CD4-positive, alpha-beta T cell treated with Interleukin-10 for 1 hour (primary cell): ENCODE measurements around the gene GLMN.
"Not testable (repeated sequence)": the region's sequence is repeated elsewhere in the genome, so short reads cannot be mapped to it uniquely, and the experiment has no call there.

Source experiments
- DNase-seq: peaks from one replicate; pipeline ENCODE4 v3.0.0-alpha.2; 2020

The GLMN gene

DNA sequence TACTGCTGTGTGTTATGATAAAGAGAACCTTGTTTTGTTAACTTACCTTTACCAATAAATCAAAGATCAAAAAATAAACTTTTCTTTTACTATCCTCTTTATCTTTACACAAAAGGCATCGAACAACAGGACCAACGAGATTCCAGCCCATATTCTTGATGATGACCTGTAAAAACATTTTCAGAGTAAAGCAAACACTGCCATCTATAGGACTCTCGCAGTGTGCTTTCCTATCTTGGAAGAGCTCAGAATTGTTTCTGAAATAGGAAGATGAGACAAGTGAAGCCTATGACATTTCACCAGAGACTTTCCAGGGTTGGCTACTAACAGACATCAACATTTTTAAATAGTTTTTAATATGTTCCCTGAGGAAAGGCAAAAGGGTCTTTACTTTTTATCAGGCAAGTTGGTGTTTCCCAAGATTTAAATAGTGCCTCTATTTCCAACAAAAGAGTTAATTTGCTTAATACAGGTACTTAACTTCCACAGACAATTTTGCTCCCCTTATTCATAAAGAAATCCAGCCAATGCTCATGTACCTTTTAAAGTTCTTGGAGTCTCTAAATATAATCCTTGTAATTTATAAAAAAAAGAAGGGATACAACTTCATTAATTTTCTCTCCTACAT lies 7.3 kb downstream of the GLMN start:
- peak; percentile 49 for DNase-seq

DNA sequence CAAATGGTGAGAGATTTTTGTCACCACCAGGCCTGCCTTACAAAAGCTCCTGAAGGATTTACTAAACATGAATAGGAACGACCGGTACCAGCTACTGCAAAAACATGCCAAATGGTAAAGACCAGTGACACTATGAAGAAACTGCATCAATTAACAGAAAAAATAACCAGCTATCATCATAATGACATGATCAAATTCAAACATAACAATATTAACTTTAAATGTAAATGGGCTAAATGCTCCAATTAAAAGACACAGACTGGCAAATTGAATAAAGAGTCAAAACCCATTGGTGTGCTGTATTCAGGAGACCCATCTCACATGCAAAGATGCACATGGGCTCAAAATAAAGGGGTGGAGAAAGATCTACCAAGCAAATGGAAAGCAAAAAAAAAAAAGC lies 17.4 kb downstream of the GLMN start:
- DNase-seq, result not testable (repeated sequence)

DNA sequence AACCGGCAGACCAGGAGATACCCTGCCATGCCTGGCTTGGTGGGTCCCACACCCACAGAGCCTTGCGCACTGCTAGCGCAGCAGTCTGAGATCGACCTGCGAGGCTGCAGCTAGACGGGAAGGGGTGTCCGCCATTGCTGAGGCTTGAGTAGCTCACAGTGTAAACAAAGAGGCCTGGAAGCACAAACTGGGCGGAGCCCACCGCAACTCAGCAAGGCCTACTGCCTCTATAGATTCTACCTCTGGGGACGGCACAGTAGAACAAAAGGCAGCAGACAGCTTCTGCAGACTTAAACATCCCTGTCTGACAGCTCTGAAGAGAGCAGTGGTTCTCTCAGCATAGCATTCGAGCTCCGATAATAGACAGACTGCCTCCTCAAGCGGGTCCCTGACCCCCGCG lies 19.0 kb downstream of the GLMN start:
- DNase-seq, result not testable (repeated sequence)

DNA sequence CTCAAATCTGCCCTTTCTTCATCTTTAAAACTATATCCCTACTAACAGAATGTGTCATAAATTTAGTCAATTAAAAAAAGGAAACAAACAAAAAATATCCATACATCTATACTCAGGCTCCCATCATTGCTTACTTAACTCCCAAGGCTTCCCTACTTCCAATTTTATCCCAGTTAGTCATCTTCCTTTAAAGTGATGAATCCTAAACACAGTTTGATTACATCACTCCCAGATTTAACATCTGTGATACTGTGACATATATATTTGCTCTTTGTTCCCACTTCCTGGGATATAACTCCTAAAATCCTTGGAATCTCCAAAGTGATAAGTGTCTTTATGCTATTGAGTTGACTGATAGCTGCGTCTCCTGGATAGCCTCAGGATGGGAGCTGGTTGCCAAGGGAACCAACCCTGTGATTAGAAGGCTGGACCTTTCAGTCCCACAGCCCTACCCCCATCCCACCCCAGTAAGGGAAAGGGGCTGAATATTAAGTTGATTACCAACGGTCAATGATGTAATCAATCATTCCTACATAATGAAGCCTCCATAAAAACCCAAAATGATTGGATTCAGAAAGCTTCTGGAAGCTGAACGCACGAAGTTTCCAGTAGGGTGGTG lies 21.6 kb downstream of the GLMN start:
- DNase-seq, result no peak

DNA sequence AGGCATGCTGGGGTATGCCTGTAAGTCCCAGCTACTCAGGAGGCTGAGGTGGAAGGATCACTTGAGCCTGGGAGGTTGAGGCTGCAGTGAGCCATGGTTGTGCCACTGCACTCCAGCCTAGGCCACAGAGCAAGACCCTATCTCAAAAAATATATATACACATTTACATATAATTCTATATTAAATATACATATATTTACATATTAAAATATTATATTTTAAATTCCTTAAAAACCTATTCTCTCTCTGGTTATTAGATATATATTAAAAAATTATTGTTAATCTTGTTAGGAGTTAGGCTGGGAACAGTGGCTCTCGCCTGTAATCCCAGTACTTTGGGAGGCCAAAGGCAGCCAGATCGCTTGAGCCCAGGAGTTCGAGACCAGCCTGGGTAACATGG lies 22.7 kb downstream of the GLMN start:
- no peak for DNase-seq

DNA sequence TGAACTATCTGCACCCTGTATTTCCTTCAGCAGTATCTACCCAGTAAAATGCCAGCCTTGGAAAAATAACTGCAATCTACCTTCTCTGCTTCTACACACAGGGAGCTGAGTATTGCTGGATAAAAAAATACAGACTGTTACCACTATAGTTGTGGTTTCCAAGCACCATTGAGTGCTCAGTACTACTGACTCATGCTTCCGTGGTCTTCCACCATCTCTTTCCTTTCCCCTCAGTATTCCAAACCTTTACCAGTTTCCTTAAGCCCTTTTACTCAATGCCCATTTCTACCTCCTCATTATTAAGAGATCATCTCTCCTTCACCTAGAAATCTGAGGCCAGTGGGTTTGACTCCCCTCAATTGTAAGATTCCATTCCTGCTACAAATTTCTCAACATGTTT lies 23.8 kb downstream of the GLMN start:
- no peak for DNase-seq

DNA sequence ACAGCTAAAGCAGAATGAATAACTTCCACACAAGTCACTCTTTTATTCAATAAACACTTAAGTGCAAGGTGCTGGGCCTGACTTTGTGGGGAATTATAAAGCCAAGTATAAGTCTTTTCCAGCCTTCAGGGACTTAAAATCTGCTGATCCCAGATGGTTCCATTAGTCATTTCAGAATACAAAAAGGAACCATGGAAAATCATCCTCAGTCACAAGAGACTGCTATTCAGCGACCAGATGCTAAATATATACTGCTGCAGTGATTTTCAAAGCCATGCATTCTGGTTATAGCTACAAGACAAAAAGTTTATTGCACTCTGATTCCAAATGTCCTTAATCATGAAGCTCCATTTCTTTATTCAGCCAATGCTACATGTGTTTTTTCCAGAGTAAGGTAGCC lies 25.7 kb downstream of the GLMN start:
- DNase-seq, result no peak

DNA sequence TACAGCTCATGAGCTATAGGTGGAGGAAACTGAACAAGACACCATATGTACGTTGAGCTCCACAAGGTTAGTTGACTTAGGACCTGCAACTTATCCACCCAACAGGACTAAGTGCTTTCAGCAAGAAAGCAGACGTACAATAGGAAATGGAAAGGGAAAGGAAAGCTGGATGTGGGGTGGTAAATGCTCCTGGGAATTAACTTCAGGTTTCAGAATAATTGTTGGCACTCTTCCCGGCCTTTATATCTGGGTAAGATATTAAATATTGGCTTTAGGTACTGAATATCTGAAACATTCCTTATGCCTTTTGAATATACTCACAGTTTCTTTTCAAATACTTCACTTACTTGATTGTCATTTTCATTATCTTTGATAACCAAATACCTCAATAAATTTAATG lies 36.3 kb downstream of the GLMN start:
- no peak for DNase-seq

DNA sequence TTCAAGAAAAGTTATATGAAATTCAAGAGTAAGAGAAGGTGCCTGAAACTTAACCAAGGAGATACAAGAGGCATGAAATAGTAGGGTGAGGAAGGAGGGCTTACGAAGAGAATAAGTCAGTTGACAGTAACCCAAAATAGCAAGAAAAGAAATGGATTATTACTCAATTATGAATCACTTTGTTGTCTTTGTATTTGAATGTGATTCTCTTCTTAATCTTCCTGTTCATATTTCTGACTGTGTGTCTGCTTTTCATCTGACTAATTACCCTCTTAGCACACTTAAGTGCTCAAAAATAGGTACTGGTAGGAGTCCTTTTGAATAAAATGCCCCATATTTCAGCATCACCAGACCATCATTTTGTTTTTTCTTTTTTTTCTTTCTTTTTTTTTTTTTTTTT lies 39.4 kb downstream of the GLMN start:
- DNase-seq, result no peak

DNA sequence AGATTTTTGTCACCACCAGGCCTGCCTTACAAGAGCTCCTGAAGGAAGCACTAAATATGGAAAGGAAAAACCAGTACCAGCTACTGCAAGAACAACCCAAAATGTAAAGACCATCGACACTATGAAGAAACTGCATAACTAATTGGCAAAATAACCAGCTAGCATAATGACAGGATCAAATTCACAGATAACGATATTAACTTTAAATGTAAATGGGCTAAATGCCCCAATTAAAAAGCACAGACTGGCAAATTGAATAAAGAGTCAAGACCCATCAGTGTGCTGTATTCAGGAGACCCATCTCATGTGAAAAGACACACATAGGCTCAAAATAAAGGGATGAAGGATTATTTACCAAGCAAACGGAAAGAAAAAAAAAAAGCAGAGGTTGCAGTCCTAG lies 44.1 kb downstream of the GLMN start:
- not testable (repeated sequence) for DNase-seq

DNA sequence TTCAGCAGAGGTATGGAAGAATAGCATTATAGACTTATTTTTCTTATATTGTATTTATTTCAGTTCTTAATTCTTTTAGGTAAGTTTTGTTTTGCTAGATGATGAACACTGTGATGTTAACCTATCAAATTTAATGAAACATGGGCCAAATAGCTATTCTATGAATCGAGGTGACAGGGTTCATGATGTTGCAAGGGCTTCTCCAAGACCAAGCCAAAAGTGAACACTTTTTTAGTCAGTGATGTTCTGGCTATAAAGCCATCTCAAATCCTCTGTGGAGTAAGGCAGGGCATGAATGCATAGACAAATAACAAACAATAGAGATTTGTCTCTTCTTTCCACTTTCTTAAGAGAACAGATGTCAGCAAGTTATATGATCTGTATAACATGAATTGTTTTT lies 54.4 kb downstream of the GLMN start:
- DNase-seq, result no peak

DNA sequence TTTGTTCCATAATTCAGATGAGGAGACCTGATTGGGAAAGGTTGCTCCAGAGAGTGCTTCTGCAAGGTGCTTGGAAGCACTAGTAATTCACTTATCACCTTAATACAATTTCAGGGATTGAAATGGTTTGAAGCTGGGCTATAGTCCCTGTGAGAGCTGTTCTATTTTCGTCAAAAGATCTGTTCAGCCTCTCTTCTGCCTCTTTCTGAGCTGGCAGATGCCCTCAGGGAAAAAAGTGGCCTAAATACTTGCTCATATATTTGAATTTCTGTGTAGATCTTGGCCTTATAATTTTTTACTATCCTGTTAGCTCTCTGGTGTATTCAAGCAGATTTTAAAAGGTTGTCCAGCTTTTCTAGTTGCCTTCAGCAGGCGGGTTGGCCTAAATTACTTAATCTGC lies 58.8 kb downstream of the GLMN start:
- DNase-seq, result no peak

DNA sequence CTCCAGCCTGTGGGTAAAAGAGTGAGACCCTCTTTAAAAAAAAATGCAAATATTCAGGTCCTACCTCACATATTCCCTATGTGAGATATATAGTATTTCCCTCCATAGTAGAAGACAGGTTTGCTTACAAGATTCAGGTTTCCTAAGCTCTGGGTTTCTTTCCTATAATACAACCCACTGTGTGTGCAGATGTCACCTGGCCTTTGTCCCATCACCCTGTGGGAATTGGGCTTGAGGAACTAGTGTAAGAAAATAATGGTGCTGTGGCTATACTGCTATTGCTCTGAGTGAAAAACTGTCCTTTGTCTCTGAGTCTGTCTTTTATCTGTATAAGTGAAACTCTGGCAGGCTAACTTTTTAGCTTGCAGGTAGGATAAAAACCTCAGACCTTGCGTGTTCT lies 68.1 kb downstream of the GLMN start:
- DNase-seq, result no peak

DNA sequence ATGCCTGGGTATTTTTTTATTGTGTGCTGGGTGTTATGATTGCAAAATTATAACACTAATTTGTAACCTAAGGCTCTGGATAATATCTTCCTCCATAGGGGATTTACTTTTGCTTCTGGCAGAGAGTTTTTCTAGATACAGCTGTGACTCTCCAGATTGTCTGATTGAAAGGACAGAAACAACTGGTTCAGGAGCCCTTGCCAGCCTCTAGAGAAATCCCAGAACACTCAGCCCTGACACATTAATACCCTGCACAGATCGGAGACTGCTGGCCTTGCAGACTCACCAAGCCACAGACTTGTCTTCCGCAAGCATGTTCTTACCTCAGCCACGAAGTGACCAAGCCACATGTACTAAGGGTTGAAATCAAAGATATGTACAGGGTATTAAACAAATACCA lies 70.4 kb downstream of the GLMN start:
- DNase-seq, result no peak

DNA sequence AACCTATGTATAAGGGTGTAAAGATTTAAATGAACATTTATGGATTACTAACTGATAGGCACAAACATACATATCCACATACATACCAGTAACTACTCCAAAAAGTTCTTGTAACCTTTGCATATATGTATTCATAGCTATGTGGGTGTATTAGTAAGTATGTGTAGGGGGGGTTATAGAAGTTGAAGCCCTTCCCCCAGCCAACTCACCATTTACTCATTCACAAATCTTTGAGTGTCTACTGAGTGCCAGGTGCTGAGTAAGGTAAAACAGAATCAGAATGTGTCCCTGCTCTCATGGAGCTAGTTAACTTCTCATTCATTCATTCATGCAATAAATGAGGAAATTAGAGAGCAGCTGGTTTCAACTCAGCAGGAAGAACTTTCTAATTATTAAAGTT lies 79.8 kb downstream of the GLMN start:
- no peak for DNase-seq

DNA sequence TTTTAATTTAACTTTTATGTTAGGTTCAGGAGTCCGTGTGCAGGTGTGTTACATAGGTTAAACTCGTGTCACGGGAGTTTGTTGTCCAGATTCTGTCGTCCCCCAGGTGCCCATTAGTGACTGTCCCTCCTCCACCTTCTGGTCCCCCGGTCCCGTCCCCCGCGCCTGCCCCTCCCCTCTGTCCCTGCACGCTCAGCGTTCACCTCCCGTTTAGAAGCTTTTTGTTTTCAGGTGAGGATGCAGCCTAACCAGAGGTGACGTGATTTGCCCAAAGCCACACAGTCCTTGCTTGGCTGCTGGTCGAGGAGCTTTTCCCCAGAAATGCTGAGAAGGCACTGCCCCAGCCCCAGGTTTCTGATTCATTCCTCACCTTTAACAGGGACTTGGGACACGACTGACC lies 80.2 kb downstream of the GLMN start:
- no peak for DNase-seq

DNA sequence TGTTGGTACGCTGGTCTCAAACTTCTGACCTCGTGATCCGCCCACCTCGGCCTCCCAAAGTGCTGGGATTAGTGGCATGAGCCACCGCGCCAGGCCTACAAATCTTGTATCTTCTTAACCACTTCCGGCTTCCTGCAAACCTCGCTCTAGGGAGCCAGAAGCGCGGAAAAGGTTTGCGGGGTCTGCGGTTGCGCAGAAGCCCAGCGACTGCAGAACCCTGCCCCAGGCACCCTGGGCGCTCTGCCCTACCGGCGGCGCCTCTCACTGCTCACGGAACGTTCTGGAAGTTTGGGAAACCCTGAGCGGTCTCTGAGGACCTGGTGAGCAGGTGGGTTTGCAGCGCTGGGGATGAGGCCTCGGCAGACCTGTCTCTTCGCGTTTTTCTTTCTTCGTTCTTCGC lies 81.1 kb downstream of the GLMN start, which contains the start of gene C1orf146:
Gene C1orf146, plus strand, starts transcription at position 195 of the 400 bp plus-strand sequence. CDS start 13,506 bp downstream, outside the sequence.
- DNase-seq, result no peak

DNA sequence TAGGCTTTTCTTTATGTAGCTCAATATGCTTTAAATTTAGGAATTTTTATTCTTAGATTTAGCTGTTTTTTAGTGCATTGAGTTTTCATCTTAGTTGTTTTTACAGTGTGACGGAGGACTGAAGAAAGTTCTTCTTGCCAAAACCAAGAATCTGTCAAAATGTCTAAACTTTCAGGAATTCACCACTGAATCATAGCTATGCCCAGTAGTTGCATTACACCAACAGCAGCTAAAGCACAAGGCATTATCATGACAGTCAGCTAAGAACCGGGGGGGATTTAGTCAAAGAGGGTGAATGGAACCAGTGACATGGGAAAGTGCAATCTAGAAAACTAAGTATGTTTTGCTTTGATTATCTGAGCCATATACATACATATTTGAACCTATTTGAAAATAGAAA lies 87.6 kb downstream of the GLMN start:
- no peak for DNase-seq

DNA sequence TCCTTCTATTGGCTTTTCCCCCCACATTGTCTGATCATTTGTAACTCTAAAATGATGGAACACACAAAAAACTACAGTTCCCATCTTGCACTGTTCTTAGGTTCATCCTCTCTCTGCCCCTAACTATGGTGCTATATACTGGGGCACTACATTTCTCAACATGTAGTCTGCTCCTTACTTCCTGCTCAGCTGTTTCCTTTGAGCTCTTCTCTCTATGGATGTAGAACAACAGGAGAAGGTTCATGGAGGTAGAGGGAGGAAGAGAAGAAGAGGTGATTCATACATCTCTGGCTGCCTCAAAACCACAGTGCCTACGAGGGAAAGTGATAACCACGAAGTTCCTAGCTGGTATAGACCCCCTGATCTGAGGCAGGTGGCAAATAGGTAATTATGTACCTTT lies 88.1 kb downstream of the GLMN start:
- DNase-seq, result no peak

DNA sequence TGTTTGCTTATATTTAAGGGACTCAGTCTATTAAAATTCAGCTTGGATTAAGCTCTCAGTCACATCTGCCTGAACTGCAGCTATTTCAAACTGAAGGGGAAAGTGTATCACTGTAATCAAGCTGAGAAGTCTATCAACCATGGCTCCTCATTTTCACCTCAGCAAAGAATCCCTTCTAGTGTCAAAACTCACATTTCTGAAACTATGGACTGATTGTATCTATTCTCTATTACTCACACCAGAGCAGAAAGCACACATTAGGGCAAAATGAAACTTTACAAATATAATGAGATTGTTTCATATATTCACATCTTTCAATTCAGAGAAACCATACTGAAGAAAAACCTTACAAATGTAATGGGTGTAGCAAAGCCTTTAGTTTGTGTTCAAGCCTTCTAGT lies 95.7 kb downstream of the GLMN start:
- no peak for DNase-seq

DNA sequence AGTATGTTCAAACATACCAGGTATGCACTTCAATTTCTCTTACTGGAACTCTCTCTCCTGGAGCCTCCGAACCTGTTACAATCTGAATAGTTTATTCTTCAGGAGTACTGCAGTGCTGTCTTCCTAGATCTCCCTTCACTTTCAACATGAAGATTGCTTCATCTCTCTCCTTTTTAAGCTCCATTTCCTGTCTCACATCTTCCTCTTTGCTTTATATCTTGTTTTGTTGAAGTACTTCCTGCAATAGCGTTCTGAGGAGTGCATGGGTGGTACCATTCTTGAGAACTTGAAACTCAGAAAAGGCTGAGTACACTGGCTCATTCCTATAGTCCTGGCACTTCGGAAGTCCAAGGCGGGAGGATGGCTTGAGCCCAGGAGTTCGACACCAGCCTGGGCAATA lies 96.8 kb downstream of the GLMN start:
- DNase-seq, result peak; percentile 4
